OCI-M2 (cell line): Measurements from ENCODE around the gene ZSCAN21.
"Not testable (repeated sequence)": the region's sequence is repeated elsewhere in the genome, so short reads cannot be mapped to it uniquely, and the experiment has no call there.

Source experiments
- DNase-seq: peaks from one replicate; lab custom pipeline; 2025; ENCODE audit not compliant: unreplicated experiment; lab: John Stamatoyannopoulos, UW

Gene ZSCAN21

GRCh38 chr7:100049441-100050291 lies at the start of gene ZSCAN21:
Gene ZSCAN21 (plus strand): TSS chr7:100049774. CDS start chr7:100057007, 7,233 bp downstream.
- peak; percentile 52 for DNase-seq

GRCh38 chr7:100000239-100000638 lies 49.3 kb upstream of the ZSCAN21 start:
- no peak for DNase-seq

GRCh38 chr7:100003711-100004661 lies 45.6 kb upstream of the ZSCAN21 start:
- no peak for DNase-seq

- DNase-seq = no peak
Observed at GRCh38 chr7:100007887-100008286, 41.7 kb upstream of the ZSCAN21 start.

- no peak for DNase-seq
Observed at GRCh38 chr7:100008525-100008924, 41.0 kb upstream of the ZSCAN21 start.

GRCh38 chr7:100009952-100010351 lies 39.6 kb upstream of the ZSCAN21 start:
- not testable (repeated sequence) for DNase-seq

GRCh38 chr7:100010901-100011300 lies 38.7 kb upstream of the ZSCAN21 start:
- no peak for DNase-seq

- no peak for DNase-seq
Observed at GRCh38 chr7:100011516-100011915, 38.1 kb upstream of the ZSCAN21 start.

GRCh38 chr7:100012385-100013327 lies 36.9 kb upstream of the ZSCAN21 start:
- DNase-seq = not testable (repeated sequence)

GRCh38 chr7:100013328-100013676 lies 36.3 kb upstream of the ZSCAN21 start:
- no peak for DNase-seq

GRCh38 chr7:100015232-100016214 lies 34.1 kb upstream of the ZSCAN21 start, which contains the start of gene ZKSCAN1:
Gene ZKSCAN1 (plus strand): TSS chr7:100015596. CDS start chr7:100023507, 7,911 bp downstream.
- no peak for DNase-seq

GRCh38 chr7:100016215-100016901 lies 33.2 kb upstream of the ZSCAN21 start:
- DNase-seq = no peak

- DNase-seq = no peak
Observed at GRCh38 chr7:100017300-100017699, 32.3 kb upstream of the ZSCAN21 start.

GRCh38 chr7:100017875-100018274 lies 31.7 kb upstream of the ZSCAN21 start:
- no peak for DNase-seq

GRCh38 chr7:100019908-100020307 lies 29.7 kb upstream of the ZSCAN21 start:
- DNase-seq = no peak

- DNase-seq = no peak
Observed at GRCh38 chr7:100021297-100021696, 28.3 kb upstream of the ZSCAN21 start.

- DNase-seq = no peak
Observed at GRCh38 chr7:100022621-100023020, 27.0 kb upstream of the ZSCAN21 start.

GRCh38 chr7:100023526-100023925 lies 26.0 kb upstream of the ZSCAN21 start:
- DNase-seq = no peak
